NB4 (cell line): ENCODE data around the gene C1orf50.

Source experiments
- POLR2A ChIP-seq: IDR thresholded peaks from 2 replicates; pipeline ENCODE4 v1.6.1; 2011; ENCODE audit warnings: mild to moderate bottlenecking; ENCODE audit not compliant: insufficient read length; ENCODE audit errors: extremely low read depth
- TF ChIP-seq, protein P1 (sequence below): IDR thresholded peaks from one replicate; pipeline ENCODE4 v1.5.1; 2012; ENCODE audit warnings: low read depth, low read length

- TF ChIP-seq, protein P1, sequence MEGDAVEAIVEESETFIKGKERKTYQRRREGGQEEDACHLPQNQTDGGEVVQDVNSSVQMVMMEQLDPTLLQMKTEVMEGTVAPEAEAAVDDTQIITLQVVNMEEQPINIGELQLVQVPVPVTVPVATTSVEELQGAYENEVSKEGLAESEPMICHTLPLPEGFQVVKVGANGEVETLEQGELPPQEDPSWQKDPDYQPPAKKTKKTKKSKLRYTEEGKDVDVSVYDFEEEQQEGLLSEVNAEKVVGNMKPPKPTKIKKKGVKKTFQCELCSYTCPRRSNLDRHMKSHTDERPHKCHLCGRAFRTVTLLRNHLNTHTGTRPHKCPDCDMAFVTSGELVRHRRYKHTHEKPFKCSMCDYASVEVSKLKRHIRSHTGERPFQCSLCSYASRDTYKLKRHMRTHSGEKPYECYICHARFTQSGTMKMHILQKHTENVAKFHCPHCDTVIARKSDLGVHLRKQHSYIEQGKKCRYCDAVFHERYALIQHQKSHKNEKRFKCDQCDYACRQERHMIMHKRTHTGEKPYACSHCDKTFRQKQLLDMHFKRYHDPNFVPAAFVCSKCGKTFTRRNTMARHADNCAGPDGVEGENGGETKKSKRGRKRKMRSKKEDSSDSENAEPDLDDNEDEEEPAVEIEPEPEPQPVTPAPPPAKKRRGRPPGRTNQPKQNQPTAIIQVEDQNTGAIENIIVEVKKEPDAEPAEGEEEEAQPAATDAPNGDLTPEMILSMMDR: no peak
- TF ChIP-seq POLR2A: no peak
These were observed 12.7 kb downstream of the C1orf50 start for GRCh38 chr1:42779725-42780124.
